Peyer's patch (tissue), 4 donors: ENCODE measurements around the gene PTGER2.

Experiments
- CTCF ChIP-seq, 6 experiments: fragments of 450-650 bp in 4 of 6; fragments of 200-600 bp in 2 of 6; sonication (generic) in 1 of 6; IDR thresholded peaks; one replicate each; pipeline ENCODE4 v1.5.1; 2017 to 2019; ENCODE audit warnings: antibody characterized with exemption in 6 of 6, mild to moderate bottlenecking in 3 of 6, moderate library complexity in 1 of 6
- POLR2A ChIP-seq, 2 donors: fragments of 450-650 bp; IDR thresholded peaks; one replicate each; pipeline ENCODE4 v1.5.1; 2017; ENCODE audit warnings: antibody characterized with exemption in 2 of 2, mild to moderate bottlenecking in 2 of 2, moderate library complexity in 2 of 2

- TF ChIP-seq POLR2A (IDR thresholded peaks at IDR 0.05) (no peak), CTCF (IDR thresholded peaks at IDR 0.05) (no peak)
Measured at GRCh38 chr14:52356025-52356424, 41.9 kb downstream of the PTGER2 start.
